NCI-H128 (cell line): ENCODE data around the gene PSMB8.
"Not testable (repeated sequence)": the region's sequence is repeated elsewhere in the genome, so short reads cannot be mapped to it uniquely, and the experiment has no call there.

Experiments used
- DNase-seq: peaks from one replicate; lab custom pipeline; 2025; ENCODE audit not compliant: unreplicated experiment; lab: John Stamatoyannopoulos, UW

PSMB8 gene

GRCh38 chr6:32843979-32844838 lies at the start of gene PSMB8:
TSS of gene PSMB8 (minus strand) at chr6:32844047. CDS start at chr6:32843996, 51 bp downstream.
- peak; percentile 81 for DNase-seq

- no peak for DNase-seq
Measured at GRCh38 chr6:32890831-32891230, 47.0 kb upstream of the PSMB8 start.

- no peak for DNase-seq
Measured at GRCh38 chr6:32889533-32889932, 45.7 kb upstream of the PSMB8 start.

GRCh38 chr6:32888576-32888975 lies 44.7 kb upstream of the PSMB8 start:
- no peak for DNase-seq

- DNase-seq: no peak
Measured at GRCh38 chr6:32887616-32888015, 43.8 kb upstream of the PSMB8 start.

- no peak for DNase-seq
Measured at GRCh38 chr6:32886681-32887383, 43.0 kb upstream of the PSMB8 start.

- no peak for DNase-seq
Measured at GRCh38 chr6:32885698-32886286, 41.9 kb upstream of the PSMB8 start.

- DNase-seq: no peak
Measured at GRCh38 chr6:32883789-32884188, 39.9 kb upstream of the PSMB8 start.

- no peak for DNase-seq
Measured at GRCh38 chr6:32882879-32883250, 39.0 kb upstream of the PSMB8 start.

- DNase-seq: not testable (repeated sequence)
Measured at GRCh38 chr6:32880962-32881361, 37.1 kb upstream of the PSMB8 start.

GRCh38 chr6:32879691-32880090 lies 35.8 kb upstream of the PSMB8 start:
- no peak for DNase-seq

- DNase-seq: no peak
Measured at GRCh38 chr6:32876603-32877002, 32.8 kb upstream of the PSMB8 start.

GRCh38 chr6:32873947-32874346 lies 30.1 kb upstream of the PSMB8 start:
- not testable (repeated sequence) for DNase-seq

GRCh38 chr6:32868257-32868788 lies 24.5 kb upstream of the PSMB8 start:
- peak; percentile 33 for DNase-seq

GRCh38 chr6:32867554-32868256 lies 23.9 kb upstream of the PSMB8 start:
- no peak for DNase-seq

GRCh38 chr6:32867022-32867477 lies 23.2 kb upstream of the PSMB8 start:
- no peak for DNase-seq

- DNase-seq: no peak
Measured at GRCh38 chr6:32865724-32866443, 22.0 kb upstream of the PSMB8 start.

GRCh38 chr6:32862725-32863124 lies 18.9 kb upstream of the PSMB8 start:
- no peak for DNase-seq

GRCh38 chr6:32860674-32861073 lies 16.8 kb upstream of the PSMB8 start:
- DNase-seq: no peak

GRCh38 chr6:32858194-32858593 lies 14.3 kb upstream of the PSMB8 start:
- no peak for DNase-seq
